Mesendoderm (in vitro differentiated cells): ENCODE results near the gene TUBB2B.

Source experiments
- DNase-seq: peaks from one replicate; pipeline ENCODE4 v3.0.0; 2013
- H2AK5ac ChIP-seq: 2 replicates; pipeline ENCODE4 v1.6.1; 2013; ENCODE audit warnings: low read length, inconsistent platforms
- H2BK120ac ChIP-seq: 2 replicates; pipeline ENCODE4 v1.6.1; 2013; ENCODE audit warnings: low read depth, mild to moderate bottlenecking, low read length, moderate library complexity, mixed read lengths
- H2BK15ac ChIP-seq: replicated peaks from 2 replicates; pipeline ENCODE4 v1.6.1; 2013; ENCODE audit warnings: low read depth, mild to moderate bottlenecking, moderate library complexity
- H2BK5ac ChIP-seq: 2 replicates; pipeline ENCODE4 v1.6.1; 2013; ENCODE audit warnings: low read length, inconsistent platforms
- H3K18ac ChIP-seq: 2 replicates; pipeline ENCODE4 v1.6.1; 2013; ENCODE audit warnings: mild to moderate bottlenecking, low read length, mixed read lengths
- H3K23ac ChIP-seq: one replicate; pipeline ENCODE4 v1.6.1; 2013; ENCODE audit warnings: low read length
- H3K27ac ChIP-seq: 2 replicates; pipeline ENCODE4 v1.5.1; 2013; ENCODE audit warnings: low read depth, mild to moderate bottlenecking, inconsistent platforms, low read length, moderate library complexity
- H3K27me3 ChIP-seq: 2 replicates; pipeline ENCODE4 v1.6.1; 2013; ENCODE audit warnings: low read length, control low read depth, mild to moderate bottlenecking, inconsistent platforms; ENCODE audit not compliant: insufficient read depth, poor library complexity
- H3K36me3 ChIP-seq: 2 replicates; pipeline ENCODE4 v1.6.1; 2013; ENCODE audit warnings: low read length, inconsistent platforms; ENCODE audit not compliant: control insufficient read depth, insufficient read depth
- H3K4ac ChIP-seq: one replicate; pipeline ENCODE4 v1.6.1; 2013; ENCODE audit warnings: low read depth, mild to moderate bottlenecking, low read length, moderate library complexity
- H3K4me1 ChIP-seq: 2 replicates; pipeline ENCODE4 v1.6.1; 2013; ENCODE audit warnings: low read depth, low read length, inconsistent platforms; ENCODE audit not compliant: control insufficient read depth
- H3K4me2 ChIP-seq: 2 replicates; pipeline ENCODE4 v1.6.1; 2013; ENCODE audit warnings: low read length
- H3K4me3 ChIP-seq: 2 replicates; pipeline ENCODE4 v1.5.1; 2013; ENCODE audit warnings: mild to moderate bottlenecking, low read length
- H3K56ac ChIP-seq: one replicate; pipeline ENCODE4 v1.6.1; 2013; ENCODE audit warnings: low read length
- H3K79me1 ChIP-seq: 2 replicates; pipeline ENCODE4 v1.6.1; 2013; ENCODE audit warnings: low read length, inconsistent platforms
- H3K79me2 ChIP-seq: 2 replicates; pipeline ENCODE4 v1.6.1; 2013; ENCODE audit warnings: mild to moderate bottlenecking, low read length; ENCODE audit not compliant: control insufficient read depth, insufficient read depth
- H3K9ac ChIP-seq: 2 replicates; pipeline ENCODE4 v1.6.1; 2013; ENCODE audit warnings: low read length, inconsistent platforms
- H4K5ac ChIP-seq: one replicate; pipeline ENCODE4 v1.6.1; 2013; ENCODE audit warnings: low read length
- H4K8ac ChIP-seq: one replicate; pipeline ENCODE4 v1.6.1; 2013; ENCODE audit warnings: low read depth, mild to moderate bottlenecking, control low read depth, low read length, moderate library complexity
- WGBS: extraction: QIAGEN DNeasy Blood & Tissue Kit; methylation state at CpG from one replicate; pipeline ENCODE4 v1.1.7; 2013; ENCODE audit warnings: low lambda C conversion rate, missing lambda C conversion rate; ENCODE audit not compliant: insufficient coverage; ENCODE audit errors: extremely low coverage; 5-methylcytosine and 5-hydroxymethylcytosine counted together

Gene TUBB2B

GRCh38 chr6:3210024-3210610 lies 17.3 kb downstream of the TUBB2B start:
- no CpG with 5 or more reads among the region's 9 CpGs for WGBS
- H4K8ac ChIP-seq: no peak overlapping the region
- no peak overlapping the region for H3K4ac ChIP-seq
- no peaks in the 10 kb centered on the region for H3K27me3 ChIP-seq
- H3K56ac ChIP-seq: peak overlapping the region; percentile 68
- H3K23ac ChIP-seq: no peak overlapping the region
- no peak overlapping the region for H3K9ac ChIP-seq
- H3K4me3 ChIP-seq: no peak overlapping the region
- H3K4me2 ChIP-seq: no peak overlapping the region
- no peaks in the 10 kb centered on the region for H3K36me3 ChIP-seq
- peak overlapping the region; percentile 20 for H3K18ac ChIP-seq
- no peak overlapping the region for H2BK15ac ChIP-seq
- H2BK120ac ChIP-seq: no peak overlapping the region
- H3K79me2 ChIP-seq: no peaks in the 10 kb centered on the region
- no peak for DNase-seq
- peak overlapping the region; percentile 91 for H2AK5ac ChIP-seq
- no peaks in the 10 kb centered on the region for H3K79me1 ChIP-seq
- peak overlapping the region; percentile 6 for H2BK5ac ChIP-seq
- no peak overlapping the region for H4K5ac ChIP-seq
- no peak overlapping the region for H3K27ac ChIP-seq
- H3K4me1 ChIP-seq: peaks cover 13% of the 10 kb centered on the region

DNA sequence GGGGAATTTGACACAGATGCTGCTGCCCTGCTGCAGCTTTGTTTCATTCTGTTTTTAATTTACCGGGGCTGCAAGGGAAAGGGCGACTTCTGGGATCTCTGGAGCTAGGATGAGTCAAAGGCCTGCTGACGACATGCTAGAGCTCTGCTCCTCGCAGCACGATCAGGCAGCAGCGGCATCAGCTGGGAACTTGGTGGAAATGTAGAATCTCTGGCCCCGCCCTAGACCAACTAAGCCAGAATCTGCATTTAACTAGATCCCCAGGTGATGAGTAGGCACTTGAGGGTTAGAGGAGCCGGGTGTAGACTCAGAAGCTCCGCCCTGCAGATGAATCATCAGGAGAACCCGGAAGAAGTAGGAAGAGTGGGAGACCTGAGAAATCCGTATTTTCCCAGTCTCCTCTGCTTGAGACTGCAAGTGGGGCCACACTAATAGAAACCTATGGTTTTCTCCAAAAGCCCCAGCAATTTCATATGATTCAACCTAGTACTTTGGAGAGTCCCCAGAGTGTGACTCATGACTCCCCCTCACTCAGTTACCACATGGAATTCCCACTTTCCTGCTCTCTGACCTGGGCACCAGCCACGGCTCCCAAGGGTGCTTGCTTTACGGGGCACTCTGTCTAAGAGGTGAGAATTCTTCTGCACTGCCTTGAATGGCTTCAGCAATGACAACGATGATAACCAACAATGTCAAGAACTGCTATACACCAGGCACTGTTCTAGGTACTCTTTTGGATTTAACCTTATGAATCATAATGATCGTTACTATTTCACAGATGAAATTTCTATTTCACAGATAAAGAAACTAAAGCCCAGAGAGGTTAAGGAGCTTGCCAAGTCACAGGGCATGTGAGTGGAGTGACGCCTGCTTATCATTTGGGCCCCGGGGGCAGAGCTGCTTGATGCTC lies 18.1 kb downstream of the TUBB2B start:
- H3K4me2 ChIP-seq: no peak overlapping the region
- H4K5ac ChIP-seq: no peak overlapping the region
- peak overlapping the region; percentile 31 for H4K8ac ChIP-seq
- H3K4me3 ChIP-seq: no peak overlapping the region
- no peaks in the 10 kb centered on the region for H3K79me1 ChIP-seq
- peak overlapping the region; percentile 15 for H2BK120ac ChIP-seq
- H3K27ac ChIP-seq: peak overlapping the region; percentile 75
- H3K27me3 ChIP-seq: no peaks in the 10 kb centered on the region
- H3K4ac ChIP-seq: no peak overlapping the region
- peak overlapping the region; percentile 16 for H3K9ac ChIP-seq
- no peak overlapping the region for H2BK5ac ChIP-seq
- H2BK15ac ChIP-seq: peak overlapping the region; percentile 25
- H3K23ac ChIP-seq: no peak overlapping the region
- H3K36me3 ChIP-seq: no peaks in the 10 kb centered on the region
- H3K4me1 ChIP-seq: peaks cover 13% of the 10 kb centered on the region
- peak; percentile 99 for DNase-seq
- H3K18ac ChIP-seq: peak overlapping the region; percentile 30
- H3K56ac ChIP-seq: peak overlapping the region; percentile 77
- H2AK5ac ChIP-seq: no peak overlapping the region
- whole genome bisulfite sequencing: no CpG with 5 or more reads among the region's 17 CpGs
- no peaks in the 10 kb centered on the region for H3K79me2 ChIP-seq

GRCh38 chr6:3208775-3209113 lies 18.7 kb downstream of the TUBB2B start:
- no peak overlapping the region for H3K4me2 ChIP-seq
- no peaks in the 10 kb centered on the region for H3K79me1 ChIP-seq
- H3K9ac ChIP-seq: peak overlapping the region; percentile 16
- no peak for DNase-seq
- H3K4ac ChIP-seq: no peak overlapping the region
- H2BK5ac ChIP-seq: peak overlapping the region; percentile 27
- peaks cover 13% of the 10 kb centered on the region for H3K4me1 ChIP-seq
- peak overlapping the region; percentile 30 for H3K18ac ChIP-seq
- H2BK120ac ChIP-seq: no peak overlapping the region
- H3K27ac ChIP-seq: peak overlapping the region; percentile 75
- peak overlapping the region; percentile 25 for H2BK15ac ChIP-seq
- H3K23ac ChIP-seq: no peak overlapping the region
- H4K8ac ChIP-seq: peak overlapping the region; percentile 31
- H4K5ac ChIP-seq: no peak overlapping the region
- no peak overlapping the region for H2AK5ac ChIP-seq
- no CpG with 5 or more reads among the region's 1 CpG for WGBS
- no peak overlapping the region for H3K4me3 ChIP-seq
- no peaks in the 10 kb centered on the region for H3K79me2 ChIP-seq
- H3K36me3 ChIP-seq: no peaks in the 10 kb centered on the region
- H3K27me3 ChIP-seq: no peaks in the 10 kb centered on the region
- H3K56ac ChIP-seq: peak overlapping the region; percentile 77

GRCh38 chr6:3208098-3208774 lies 19.2 kb downstream of the TUBB2B start:
- Histone ChIP-seq H3K9ac (peak overlapping the region; percentile 36), H3K18ac (peak overlapping the region; percentile 15), H3K4ac (no peak overlapping the region), H3K56ac (peak overlapping the region; percentile 77), H3K79me1 (no peaks in the 10 kb centered on the region), H3K23ac (no peak overlapping the region), H4K8ac (no peak overlapping the region), H3K4me1 (peaks cover 13% of the 10 kb centered on the region), H3K27me3 (no peaks in the 10 kb centered on the region), H2AK5ac (peak overlapping the region; percentile 52), H2BK120ac (no peak overlapping the region), H3K4me2 (no peak overlapping the region), H4K5ac (peak overlapping the region; percentile 42), H3K36me3 (no peaks in the 10 kb centered on the region), H2BK15ac (no peak overlapping the region), H3K4me3 (no peak overlapping the region), H3K79me2 (no peaks in the 10 kb centered on the region), H3K27ac (peak overlapping the region; percentile 75), H2BK5ac (peak overlapping the region; percentile 39)
- WGBS: no CpG with 5 or more reads among the region's 14 CpGs
- DNase-seq: peak; percentile 63

DNA sequence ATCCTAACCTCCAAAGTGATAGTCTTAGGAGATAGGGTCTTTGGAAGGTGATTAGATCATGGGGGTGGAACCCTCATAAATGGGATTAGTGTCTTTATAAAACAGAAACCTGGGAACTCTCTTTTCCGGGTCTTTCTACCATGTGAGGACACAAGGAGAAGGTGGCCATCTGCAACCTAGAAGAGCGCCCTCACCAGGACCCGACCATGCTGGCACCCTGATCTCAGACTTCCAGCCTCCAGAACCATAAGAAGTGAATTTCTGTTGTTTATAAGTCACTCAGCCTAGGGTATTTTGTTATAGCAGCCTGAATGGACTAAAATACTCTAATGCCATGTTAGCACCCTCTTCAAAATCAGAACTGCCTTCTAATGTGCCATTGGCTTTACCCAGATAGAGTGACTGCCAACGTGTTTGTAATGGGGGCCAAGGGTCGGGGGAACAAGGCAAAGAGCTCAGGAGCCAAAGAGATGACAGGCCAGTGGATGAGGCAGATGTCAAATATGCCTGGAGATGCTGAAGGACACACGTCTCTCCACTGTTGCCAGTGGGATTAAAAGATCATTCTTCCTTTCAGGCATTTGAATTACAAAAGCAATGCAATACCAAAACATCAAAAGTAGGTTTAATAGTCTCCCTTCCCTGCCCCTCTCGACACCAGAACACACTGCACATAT lies 21.0 kb downstream of the TUBB2B start:
- DNase-seq: no peak
- no peaks in the 10 kb centered on the region for H3K79me2 ChIP-seq
- H2AK5ac ChIP-seq: no peak overlapping the region
- H3K56ac ChIP-seq: no peak overlapping the region
- no peak overlapping the region for H4K5ac ChIP-seq
- no peak overlapping the region for H3K27ac ChIP-seq
- no peaks in the 10 kb centered on the region for H3K79me1 ChIP-seq
- no peak overlapping the region for H3K18ac ChIP-seq
- no peak overlapping the region for H3K9ac ChIP-seq
- no peak overlapping the region for H3K4me2 ChIP-seq
- H3K4ac ChIP-seq: no peak overlapping the region
- no peak overlapping the region for H2BK5ac ChIP-seq
- H3K4me3 ChIP-seq: no peak overlapping the region
- no peaks in the 10 kb centered on the region for H3K27me3 ChIP-seq
- WGBS: no CpG with 5 or more reads among the region's 7 CpGs
- H3K23ac ChIP-seq: no peak overlapping the region
- H3K36me3 ChIP-seq: no peaks in the 10 kb centered on the region
- H4K8ac ChIP-seq: no peak overlapping the region
- H2BK15ac ChIP-seq: no peak overlapping the region
- peaks cover 13% of the 10 kb centered on the region for H3K4me1 ChIP-seq
- H2BK120ac ChIP-seq: no peak overlapping the region
